ENCODE results near the gene VMA21. TPM values are rescaled to one million over a fixed set of nuclear protein-coding genes. Genes with fewer than 3 reads are reported as not detected.
A peak's percentile ranks its signal among the peaks of the same experiment; 100 is the strongest.

The VMA21 gene, protein sequence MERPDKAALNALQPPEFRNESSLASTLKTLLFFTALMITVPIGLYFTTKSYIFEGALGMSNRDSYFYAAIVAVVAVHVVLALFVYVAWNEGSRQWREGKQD
- 25.1 and 26.4 TPM in 2 replicates for total RNA-seq (2013; cell fraction: nucleolus; rRNA removed)
- 44.2 and 55.4 TPM in 2 replicates for total RNA-seq (2014; rRNA removed)
- 48.1 and 49.5 TPM in 2 replicates for total RNA-seq (2014; rRNA removed; fragmentation: Illumina TruSeq; extraction: Trizol)
- total RNA-seq (2021), result 38.1 and 43.6 TPM in 2 replicates
- polyA plus RNA-seq (2011; ENCODE audit: low read depth), result 7.5 TPM
- polyA plus RNA-seq (2011; rRNA removed), result 39.3 and 44.1 TPM in 2 replicates
- polyA plus RNA-seq (2011; cell fraction: cytosol; rRNA removed), result 17.4 and 18.1 TPM in 2 replicates
- 4.7 and 6.9 TPM in 2 replicates for polyA plus RNA-seq (2011; cell fraction: nucleus; rRNA removed)
- polyA plus RNA-seq (2012), result 10.7 and 16.3 TPM in 2 replicates
- 19.4 and 23.3 TPM in 2 replicates for polyA plus RNA-seq (2014; fragmentation: Illumina TruSeq; extraction: Trizol)
- polyA plus RNA-seq (2014; fragmentation: Nextera tagmentation; extraction: Ambion mirVana), result 10 to 100 TPM; 12.9 to 20.5 TPM
- 22.8 and 26.4 TPM in 2 replicates for polyA plus RNA-seq (2014; rRNA removed)
- 10 to 100 TPM; 48.5 to 53.6 TPM for polyA plus RNA-seq (2016; fragmentation: Nextera tagmentation; extraction: Ambion mirVana)
- 21.7 and 30.6 TPM in 2 replicates for polyA minus RNA-seq (2011; rRNA and poly(A)+ RNA removed)
- 22.3 and 24.8 TPM in 2 replicates for polyA minus RNA-seq (2011; cell fraction: cytosol; rRNA and poly(A)+ RNA removed)
- 3.3 and 7.1 TPM in 2 replicates for polyA minus RNA-seq (2011; cell fraction: nucleus; rRNA and poly(A)+ RNA removed)
- percentile 88 among the genes with signal in this experiment for Bru-seq, nascent RNA
- BruChase-seq, experiment 1, labeled RNA remaining after a 6-hour chase, result percentile 97 among the genes with signal in this experiment
- percentile 95 among the genes with signal in this experiment for BruChase-seq, experiment 2, labeled RNA remaining after a 2-hour chase
- long read RNA-seq, experiment 1, full-length matches to known transcripts, result 14 of 16 reads
- long read RNA-seq, experiment 1, partial matches to known transcripts, result 0 of 16 reads
- long read RNA-seq, experiment 1, other reads (novel, unspliced or antisense), result 2 of 16 reads
- long read RNA-seq, experiment 2, full-length matches to known transcripts, result 35 of 50 reads
- long read RNA-seq, experiment 2, partial matches to known transcripts, result 0 of 50 reads
- long read RNA-seq, experiment 2, other reads (novel, unspliced or antisense), result 15 of 50 reads

- no peaks in the 10 kb centered on the region for H3K9me3 ChIP-seq (replicated peaks; ENCODE audit: control insufficient read depth, insufficient read depth, low read length)
- H3K27me3 ChIP-seq (replicated peaks in 1 of 2; ENCODE audit: control insufficient read depth in 2 of 2, insufficient read depth in 2 of 2, low read length in 1 of 2), result no peaks in the 10 kb centered on the region
- peak within 1 kb of the TSS; percentile 80 for H3K27ac ChIP-seq (ENCODE audit: control insufficient read depth, insufficient read depth)
- no peaks in the 10 kb centered on the region for H3K36me3 ChIP-seq (ENCODE audit: control insufficient read depth in 2 of 2, insufficient read depth in 2 of 2, low read length in 1 of 2)
- FAIRE-seq (no peak), DNase-seq (ENCODE audit: low read depth, low spot score) (peak; percentile 9), ATAC-seq (peak; percentile 88)
- intact Hi-C loops (cut with micrococcal nuclease; ENCODE audit: unreplicated experiment), result no loop called here
- peaks cover 47% of the 10 kb centered on the region for H3K79me2 ChIP-seq (ENCODE audit: control insufficient read depth, insufficient read depth, low read length)
- no TSS peak for BruUV-seq (replicated peaks)
- H3K4me2 ChIP-seq (ENCODE audit: control insufficient read depth, insufficient read depth), result peak within 1 kb of the TSS; percentile 83
- H3K4me3 ChIP-seq, result peak within 1 kb of the TSS; percentile 80
- H4K20me1 ChIP-seq (ENCODE audit: control insufficient read depth, insufficient read depth), result no peaks in the 10 kb centered on the region
- ChIA-PET RAD21 (ENCODE audit: unreplicated experiment) (interaction anchor here (0.6 kb wide), 1 partner anchor 1763 kb away, joined by 3 read pairs; no protein-coding TSS in a partner anchor), CTCF (interaction anchor here (1.2 kb wide), 1 partner anchor 36 kb away, joined by 3 read pairs; no protein-coding TSS in a partner anchor), POLR2A (interaction anchor here (1.1 to 1.2 kb wide), 2 partner anchors 11 to 1457 kb away, joined by 3 to 4 read pairs; no protein-coding TSS in a partner anchor), SMC1A (ENCODE audit: uncharacterized antibody, unreplicated experiment) (interaction anchor here (0.7 to 1.9 kb wide), 3 partner anchors 13 to 42 kb away, joined by 3 to 6 read pairs (median 3); no protein-coding TSS in a partner anchor)
- H3K4me1 ChIP-seq (ENCODE audit: control insufficient read depth, insufficient read depth, low read length), result no peaks in the 10 kb centered on the region
- in situ Hi-C loops (cut with MboI), result loop anchor here (10.0 to 25.0 kb wide), 2 partner anchors 58 to 610 kb away; no protein-coding TSS in a partner anchor
- WGBS (ENCODE audit: insufficient coverage, insufficient replicate concordance, low lambda C conversion rate, missing lambda C conversion rate), result 48% methylated on average over 72 of the region's 97 CpGs
- H2AFZ ChIP-seq (ENCODE audit: control insufficient read depth, low read depth, low read length), result peak within 1 kb of the TSS; percentile 81
- H3K9ac ChIP-seq (ENCODE audit: control insufficient read depth, insufficient read depth, low read length), result peak within 1 kb of the TSS; percentile 88
- TF ChIP-seq, protein P1, sequence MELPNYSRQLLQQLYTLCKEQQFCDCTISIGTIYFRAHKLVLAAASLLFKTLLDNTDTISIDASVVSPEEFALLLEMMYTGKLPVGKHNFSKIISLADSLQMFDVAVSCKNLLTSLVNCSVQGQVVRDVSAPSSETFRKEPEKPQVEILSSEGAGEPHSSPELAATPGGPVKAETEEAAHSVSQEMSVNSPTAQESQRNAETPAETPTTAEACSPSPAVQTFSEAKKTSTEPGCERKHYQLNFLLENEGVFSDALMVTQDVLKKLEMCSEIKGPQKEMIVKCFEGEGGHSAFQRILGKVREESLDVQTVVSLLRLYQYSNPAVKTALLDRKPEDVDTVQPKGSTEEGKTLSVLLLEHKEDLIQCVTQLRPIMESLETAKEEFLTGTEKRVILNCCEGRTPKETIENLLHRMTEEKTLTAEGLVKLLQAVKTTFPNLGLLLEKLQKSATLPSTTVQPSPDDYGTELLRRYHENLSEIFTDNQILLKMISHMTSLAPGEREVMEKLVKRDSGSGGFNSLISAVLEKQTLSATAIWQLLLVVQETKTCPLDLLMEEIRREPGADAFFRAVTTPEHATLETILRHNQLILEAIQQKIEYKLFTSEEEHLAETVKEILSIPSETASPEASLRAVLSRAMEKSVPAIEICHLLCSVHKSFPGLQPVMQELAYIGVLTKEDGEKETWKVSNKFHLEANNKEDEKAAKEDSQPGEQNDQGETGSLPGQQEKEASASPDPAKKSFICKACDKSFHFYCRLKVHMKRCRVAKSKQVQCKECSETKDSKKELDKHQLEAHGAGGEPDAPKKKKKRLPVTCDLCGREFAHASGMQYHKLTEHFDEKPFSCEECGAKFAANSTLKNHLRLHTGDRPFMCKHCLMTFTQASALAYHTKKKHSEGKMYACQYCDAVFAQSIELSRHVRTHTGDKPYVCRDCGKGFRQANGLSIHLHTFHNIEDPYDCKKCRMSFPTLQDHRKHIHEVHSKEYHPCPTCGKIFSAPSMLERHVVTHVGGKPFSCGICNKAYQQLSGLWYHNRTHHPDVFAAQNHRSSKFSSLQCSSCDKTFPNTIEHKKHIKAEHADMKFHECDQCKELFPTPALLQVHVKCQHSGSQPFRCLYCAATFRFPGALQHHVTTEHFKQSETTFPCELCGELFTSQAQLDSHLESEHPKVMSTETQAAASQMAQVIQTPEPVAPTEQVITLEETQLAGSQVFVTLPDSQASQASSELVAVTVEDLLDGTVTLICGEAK (IDR thresholded peaks at IDR 0.05; ENCODE audit: borderline replicate concordance), result peak; percentile 56
- TF ChIP-seq NR2C1 (IDR thresholded peaks at IDR 0.05) (peak; percentile 51), YBX1 (IDR thresholded peaks at IDR 0.05) (no peak), RUNX3 (IDR thresholded peaks at IDR 0.05; ENCODE audit: low read length) (peak; percentile 4; the same call in 1 of the 2 replicates), ZSCAN29 (IDR thresholded peaks at IDR 0.05) (no peak), LARP7 (IDR thresholded peaks at IDR 0.05) (peak; percentile 59; the same call in 1 of the 2 replicates), SREBF1 (IDR thresholded peaks at IDR 0.05; ENCODE audit: low read length) (no peak), GABPA (IDR thresholded peaks at IDR 0.05; ENCODE audit: low read depth) (peak; percentile 79), RFX5 (IDR thresholded peaks at IDR 0.05; ENCODE audit: low read depth, low read length) (no peak), STAT3 (IDR thresholded peaks at IDR 0.05; ENCODE audit: low read depth, low read length) (no peak), CBX5 (IDR thresholded peaks at IDR 0.05; ENCODE audit: low read depth) (no peak), NFYA (IDR thresholded peaks at IDR 0.05; ENCODE audit: borderline replicate concordance, low read depth, low read length) (no peak), ESRRA (IDR thresholded peaks at IDR 0.05; ENCODE audit: low read length) (no peak), BMI1 (IDR thresholded peaks at IDR 0.05; ENCODE audit: borderline replicate concordance) (no peak), ZZZ3 (IDR thresholded peaks at IDR 0.05; ENCODE audit: control insufficient read depth, insufficient read length, low read depth) (no peak)
Observed at GRCh38 chrX:151396825-151397740, at the start of gene VMA21. Gene VMA21, plus strand, starts transcription at chrX:151397206. Its CDS starts 103 bp downstream, at chrX:151397309.

Data from GM12878 (cell line).